ENCODE results near the gene ZNF536.

DNA sequence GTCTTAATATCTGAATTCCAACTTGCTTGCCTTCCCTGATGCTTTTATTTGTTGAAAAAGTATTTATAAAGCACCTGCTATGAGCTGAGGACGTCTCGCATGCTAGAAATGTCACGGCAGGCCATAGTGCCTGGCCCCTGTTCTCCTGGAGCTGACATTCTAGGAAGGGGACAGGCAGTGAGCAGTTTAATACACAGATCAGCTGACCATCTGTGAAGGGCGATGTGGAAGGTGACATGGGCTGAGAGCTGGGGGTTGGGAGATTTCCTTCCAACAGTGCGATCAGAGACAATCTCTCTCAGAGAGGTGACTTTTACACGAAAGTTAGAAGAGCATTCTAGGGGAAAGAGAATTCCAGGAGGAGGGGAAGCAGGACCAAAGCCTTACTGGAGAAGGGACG lies 153.2 kb downstream of the ZNF536 start:
- TF ChIP-seq POLR2A (IDR thresholded peaks at IDR 0.05) = no peak
- TF ChIP-seq, protein P1, sequence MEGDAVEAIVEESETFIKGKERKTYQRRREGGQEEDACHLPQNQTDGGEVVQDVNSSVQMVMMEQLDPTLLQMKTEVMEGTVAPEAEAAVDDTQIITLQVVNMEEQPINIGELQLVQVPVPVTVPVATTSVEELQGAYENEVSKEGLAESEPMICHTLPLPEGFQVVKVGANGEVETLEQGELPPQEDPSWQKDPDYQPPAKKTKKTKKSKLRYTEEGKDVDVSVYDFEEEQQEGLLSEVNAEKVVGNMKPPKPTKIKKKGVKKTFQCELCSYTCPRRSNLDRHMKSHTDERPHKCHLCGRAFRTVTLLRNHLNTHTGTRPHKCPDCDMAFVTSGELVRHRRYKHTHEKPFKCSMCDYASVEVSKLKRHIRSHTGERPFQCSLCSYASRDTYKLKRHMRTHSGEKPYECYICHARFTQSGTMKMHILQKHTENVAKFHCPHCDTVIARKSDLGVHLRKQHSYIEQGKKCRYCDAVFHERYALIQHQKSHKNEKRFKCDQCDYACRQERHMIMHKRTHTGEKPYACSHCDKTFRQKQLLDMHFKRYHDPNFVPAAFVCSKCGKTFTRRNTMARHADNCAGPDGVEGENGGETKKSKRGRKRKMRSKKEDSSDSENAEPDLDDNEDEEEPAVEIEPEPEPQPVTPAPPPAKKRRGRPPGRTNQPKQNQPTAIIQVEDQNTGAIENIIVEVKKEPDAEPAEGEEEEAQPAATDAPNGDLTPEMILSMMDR (IDR thresholded peaks at IDR 0.05) = no peak
